NCI-H524 (cell line): ENCODE data around the gene CDH23.

Experiments
- DNase-seq, 2 experiments: peaks; one replicate each; lab custom pipeline; 2025; lab: John Stamatoyannopoulos, UW

CDH23 gene

GRCh38 chr10:71816936-71817618 is 420.4 kb downstream of the CDH23 start:
- no peak for DNase-seq

GRCh38 chr10:71817831-71818655 is 421.3 kb downstream of the CDH23 start:
- DNase-seq: no peak

GRCh38 chr10:71818674-71819260 is 422.0 kb downstream of the CDH23 start:
- no peak for DNase-seq

GRCh38 chr10:71819441-71819861 is 422.7 kb downstream of the CDH23 start:
- DNase-seq: no peak

- no peak for DNase-seq
Measured at GRCh38 chr10:71819985-71820384, 423.3 kb downstream of the CDH23 start.

- DNase-seq: no peak
Measured at GRCh38 chr10:71820966-71821365, 424.2 kb downstream of the CDH23 start.

GRCh38 chr10:71821909-71822763 is 425.4 kb downstream of the CDH23 start:
- DNase-seq: no peak

- no peak for DNase-seq
Measured at GRCh38 chr10:71823356-71823755, 426.6 kb downstream of the CDH23 start.

GRCh38 chr10:71824333-71824732 is 427.6 kb downstream of the CDH23 start:
- DNase-seq: no peak

GRCh38 chr10:71825217-71825616 is 428.5 kb downstream of the CDH23 start:
- DNase-seq: no peak

- no peak for DNase-seq
Measured at GRCh38 chr10:71827852-71828251, 431.1 kb downstream of the CDH23 start.

GRCh38 chr10:71828702-71829101 is 432.0 kb downstream of the CDH23 start:
- no peak for DNase-seq

GRCh38 chr10:71829171-71829570 is 432.5 kb downstream of the CDH23 start:
- DNase-seq: no peak

GRCh38 chr10:71829896-71830295 is 433.2 kb downstream of the CDH23 start:
- DNase-seq: no peak

GRCh38 chr10:71830726-71831125 is 434.0 kb downstream of the CDH23 start:
- DNase-seq: no peak

- DNase-seq: no peak
Measured at GRCh38 chr10:71831646-71832552, 435.2 kb downstream of the CDH23 start.

GRCh38 chr10:71832967-71833366 is 436.2 kb downstream of the CDH23 start:
- DNase-seq: no peak

- no peak for DNase-seq
Measured at GRCh38 chr10:71833451-71834342, 437.0 kb downstream of the CDH23 start.

- no peak for DNase-seq
Measured at GRCh38 chr10:71834343-71834674, 437.6 kb downstream of the CDH23 start.
